Lung (tissue), 12 donors: ENCODE data around the gene GP1BB. TPM values are rescaled to one million over a fixed set of nuclear protein-coding genes. Genes with fewer than 3 reads are reported as not detected.
A peak's percentile ranks its signal among the peaks of the same experiment; 100 is the strongest.

Experiments used
- ATAC-seq: fragments of 200-7000 bp; cut with Tn5 transposase; one replicate; pipeline ENCODE4 v1.9.1; 2020; ENCODE audit warnings: moderate number of reproducible peaks; ENCODE audit not compliant: insufficient read depth, low FRiP score
- DNase-seq, 3 donors: peaks; one replicate each; pipeline ENCODE4 v3.0.0-alpha.2; 2013 to 2017
- H3K27ac ChIP-seq, 2 donors: one replicate each; pipeline ENCODE4 v1.5.1; 2013; ENCODE audit warnings: mild to moderate bottlenecking in 2 of 2, moderate library complexity in 2 of 2, control low read depth in 1 of 2, inconsistent platforms in 1 of 2, low read depth in 1 of 2, low read length in 1 of 2
- H3K27me3 ChIP-seq, 3 donors: one replicate each; pipeline ENCODE4 v1.5.1; 2013; ENCODE audit warnings: low read length in 2 of 3; ENCODE audit not compliant: control insufficient read depth in 3 of 3, insufficient read depth in 3 of 3
- H3K36me3 ChIP-seq, 4 donors: one replicate each; pipeline ENCODE4 v1.5.1; 2013; ENCODE audit warnings: low read length in 4 of 4, mild to moderate bottlenecking in 1 of 4, moderate library complexity in 1 of 4; ENCODE audit not compliant: control insufficient read depth in 4 of 4, insufficient read depth in 4 of 4
- H3K4me1 ChIP-seq, 5 donors: one replicate each; pipeline ENCODE4 v1.5.1; 2013; ENCODE audit warnings: low read length in 5 of 5, mild to moderate bottlenecking in 2 of 5, moderate library complexity in 1 of 5; ENCODE audit not compliant: control insufficient read depth in 5 of 5, insufficient read depth in 5 of 5
- H3K4me3 ChIP-seq: one replicate; pipeline ENCODE4 v1.5.1; 2013; ENCODE audit warnings: mild to moderate bottlenecking, control low read depth, moderate library complexity
- H3K9ac ChIP-seq, 2 donors: one replicate each; pipeline ENCODE4 v1.5.1; 2013; ENCODE audit warnings: low read length in 2 of 2, control low read depth in 1 of 2; ENCODE audit not compliant: insufficient read depth in 1 of 2
- H3K9me3 ChIP-seq, 4 donors: one replicate each; pipeline ENCODE4 v1.5.1; 2013; ENCODE audit warnings: low read length in 3 of 4, mild to moderate bottlenecking in 1 of 4, moderate library complexity in 1 of 4; ENCODE audit not compliant: control insufficient read depth in 4 of 4, insufficient read depth in 3 of 4
- WGBS, 2 donors: extraction: QIAGEN DNeasy Blood & Tissue Kit; methylation state at CpG; one replicate each; pipeline ENCODE4 v1.1.7; 2013; 5-methylcytosine and 5-hydroxymethylcytosine counted together
- polyA plus RNA-seq, 2 donors: library from polyadenylated mRNA; stranded (reverse); fragments of 200-250 nt; gene quantifications; one replicate each; pipeline ENCODE4 v1.2.1, GENCODE V29; 2013
- total RNA-seq, 2 donors: library from RNA; depleted of rRNA in 1 of 2; stranded (reverse); fragments of >200 nt in 1 of 2; gene quantifications; one replicate each; pipeline ENCODE4 v1.2.1, GENCODE V29; 2014 to 2021
- TF ChIP-seq, protein P1 (sequence below): IDR thresholded peaks from 2 replicates; pipeline ENCODE4 v1.5.1; 2012; ENCODE audit warnings: mild to moderate bottlenecking; ENCODE audit errors: control extremely low read depth, extremely low read depth
- donor health status: control.
- donor health status: control.
- donor health status: Bipolar disorder and iron deficiency.
- donor health status: healthy.
- donor health status: DM: yes; HTN: yes; CAD: no.

The GP1BB gene
- total and polyA plus RNA-seq, 4 donors = 1.9 to 5.5 (median 3.4) TPM

GRCh38 chr22:19730655-19731360, 7.5 kb downstream of the GP1BB start:
- Histone ChIP-seq H3K36me3 (no peaks in the 10 kb centered on the region), H3K9me3 (no peaks in the 10 kb centered on the region), H3K27me3 (peaks cover 0 to 2% (median 0%) of the 10 kb centered on the region in 3 donors), H3K27ac (no peak overlapping the region), H3K4me1 (peaks cover 0 to 9% (median 0%) of the 10 kb centered on the region in 5 donors), H3K9ac (no peak overlapping the region), H3K4me3 (no peak overlapping the region)
- TF ChIP-seq, protein P1, sequence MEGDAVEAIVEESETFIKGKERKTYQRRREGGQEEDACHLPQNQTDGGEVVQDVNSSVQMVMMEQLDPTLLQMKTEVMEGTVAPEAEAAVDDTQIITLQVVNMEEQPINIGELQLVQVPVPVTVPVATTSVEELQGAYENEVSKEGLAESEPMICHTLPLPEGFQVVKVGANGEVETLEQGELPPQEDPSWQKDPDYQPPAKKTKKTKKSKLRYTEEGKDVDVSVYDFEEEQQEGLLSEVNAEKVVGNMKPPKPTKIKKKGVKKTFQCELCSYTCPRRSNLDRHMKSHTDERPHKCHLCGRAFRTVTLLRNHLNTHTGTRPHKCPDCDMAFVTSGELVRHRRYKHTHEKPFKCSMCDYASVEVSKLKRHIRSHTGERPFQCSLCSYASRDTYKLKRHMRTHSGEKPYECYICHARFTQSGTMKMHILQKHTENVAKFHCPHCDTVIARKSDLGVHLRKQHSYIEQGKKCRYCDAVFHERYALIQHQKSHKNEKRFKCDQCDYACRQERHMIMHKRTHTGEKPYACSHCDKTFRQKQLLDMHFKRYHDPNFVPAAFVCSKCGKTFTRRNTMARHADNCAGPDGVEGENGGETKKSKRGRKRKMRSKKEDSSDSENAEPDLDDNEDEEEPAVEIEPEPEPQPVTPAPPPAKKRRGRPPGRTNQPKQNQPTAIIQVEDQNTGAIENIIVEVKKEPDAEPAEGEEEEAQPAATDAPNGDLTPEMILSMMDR = peak; percentile 94
- DNase-seq (peak; percentile 85 to 89 (median 87)), ATAC-seq (peak; percentile 81)
- 3 to 4% methylated on average over 42 to 48 of the region's 48 CpGs for WGBS, 2 donors

DNA sequence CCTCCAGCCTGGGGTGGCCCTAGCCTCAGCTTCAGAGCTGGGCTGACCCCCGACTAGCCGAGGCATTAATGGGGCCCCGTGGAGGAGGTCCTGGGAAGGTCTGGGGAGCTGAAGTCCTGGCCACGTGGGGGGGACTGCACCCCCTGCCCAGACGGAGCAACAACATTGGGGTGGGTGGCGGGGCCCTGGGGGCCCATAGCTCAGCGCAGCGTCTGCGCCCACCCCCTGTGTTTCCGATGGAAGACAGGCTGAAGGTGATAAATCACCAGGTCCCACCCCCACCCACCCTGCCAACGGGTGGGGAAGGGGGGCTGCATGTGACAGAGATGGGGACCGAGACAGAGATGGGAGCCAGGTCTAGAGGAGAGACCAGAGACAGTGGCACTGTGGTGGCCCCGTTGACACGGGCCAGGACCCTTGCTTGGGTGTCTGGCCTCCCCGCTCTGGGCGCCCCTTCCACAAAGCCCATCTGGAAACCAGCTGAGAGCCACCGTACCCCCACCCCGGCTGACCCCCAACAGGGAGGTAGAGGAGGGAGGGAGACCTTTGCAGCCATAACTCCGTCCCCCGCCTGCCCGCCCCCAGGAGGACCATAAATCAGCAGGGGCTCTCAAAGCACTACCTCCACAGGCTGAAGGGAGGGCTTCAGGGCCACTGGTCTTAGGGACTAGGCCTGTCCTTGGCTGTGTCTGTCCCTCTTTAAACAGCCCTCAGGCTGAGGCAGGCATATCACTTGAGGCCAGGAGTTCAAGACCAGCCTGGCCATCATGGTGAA, 8.2 kb downstream of the GP1BB start:
- Histone ChIP-seq H3K27ac (no peak overlapping the region), H3K4me1 (peaks cover 0 to 13% (median 0%) of the 10 kb centered on the region in 5 donors), H3K4me3 (no peak overlapping the region), H3K9ac (no peak overlapping the region), H3K9me3 (no peaks in the 10 kb centered on the region), H3K36me3 (no peaks in the 10 kb centered on the region), H3K27me3 (peaks cover 0 to 2% (median 0%) of the 10 kb centered on the region in 3 donors)
- ATAC-seq (no peak), DNase-seq (no peak)
- WGBS, 2 donors = 56 to 65% methylated on average over 21 of the region's 21 CpGs
- TF ChIP-seq, protein P1 = no peak

GRCh38 chr22:19732403-19733113, 9.2 kb downstream of the GP1BB start:
- Histone ChIP-seq H3K4me1 (peaks cover 0 to 23% (median 0%) of the 10 kb centered on the region in 5 donors), H3K36me3 (no peaks in the 10 kb centered on the region), H3K27me3 (no peaks in the 10 kb centered on the region), H3K4me3 (no peak overlapping the region), H3K9me3 (no peaks in the 10 kb centered on the region), H3K27ac (no peak overlapping the region), H3K9ac (no peak overlapping the region)
- 87 to 91% methylated on average over 10 of the region's 10 CpGs for WGBS, 2 donors
- TF ChIP-seq, protein P1 = no peak
- DNase-seq (no peak), ATAC-seq (no peak)
